K562 (cell line): Measurements from ENCODE around the gene COASY. TPM values are rescaled to one million over a fixed set of nuclear protein-coding genes. Genes with fewer than 3 reads are reported as not detected.
A peak's percentile ranks its signal among the peaks of the same experiment; 100 is the strongest.

ENCODE experiments used
- EP400 ChIP-seq: fragments of 450-650 bp; IDR thresholded peaks from 2 replicates; pipeline ENCODE4 v1.6.1; 2017; ENCODE audit warnings: antibody characterized with exemption, mild to moderate bottlenecking, moderate library complexity
- HMG20B ChIP-seq: fragments of 250-450 bp; sonication (Bioruptor Pico); IDR thresholded peaks from 2 replicates; pipeline ENCODE4 v1.5.0; 2021; ENCODE audit warnings: mild to moderate bottlenecking
- HSF4 ChIP-seq: fragments of 250-450 bp; sonication (Bioruptor Pico); IDR thresholded peaks from 2 replicates; pipeline ENCODE4 v2.1.2; 2022; ENCODE audit warnings: mild to moderate bottlenecking, moderate library complexity, borderline replicate concordance
- KLF13 ChIP-seq: fragments of 450-650 bp; IDR thresholded peaks from 2 replicates; pipeline ENCODE4 v1.6.1; 2016; ENCODE audit warnings: missing genetic modification characterization, low read depth, mild to moderate bottlenecking, missing compliant biosample characterization, moderate library complexity, borderline replicate concordance
- MEF2A ChIP-seq: IDR thresholded peaks from 2 replicates; pipeline ENCODE4 v1.6.1; 2011; ENCODE audit warnings: low read depth, mild to moderate bottlenecking, low read length, moderate library complexity; ENCODE audit not compliant: control insufficient read depth
- MITF ChIP-seq: IDR thresholded peaks from 2 replicates; pipeline ENCODE4 v1.6.1; 2014; ENCODE audit warnings: antibody characterized with exemption
- MTA1 ChIP-seq: fragments of 450-650 bp; IDR thresholded peaks from 2 replicates; pipeline ENCODE4 v1.6.1; 2017; ENCODE audit warnings: borderline replicate concordance
- MTA3 ChIP-seq: fragments of 450-650 bp; formaldehyde crosslinking; IDR thresholded peaks from 2 replicates; pipeline ENCODE4 v1.6.1; 2017; ENCODE audit warnings: mild to moderate bottlenecking, borderline replicate concordance
- NFXL1 ChIP-seq: fragments of 450-650 bp; formaldehyde crosslinking; IDR thresholded peaks from 2 replicates; pipeline ENCODE4 v1.4.0; 2021; ENCODE audit warnings: mild to moderate bottlenecking
- PTRF ChIP-seq: fragments of 450-650 bp; IDR thresholded peaks from 2 replicates; pipeline ENCODE4 v1.6.1; 2016; ENCODE audit warnings: mild to moderate bottlenecking, missing genetic modification characterization, missing compliant biosample characterization
- PURB ChIP-seq: sonication (generic); formaldehyde crosslinking; IDR thresholded peaks from 2 replicates; pipeline ENCODE4 v1.9.0; 2021; ENCODE audit warnings: low read depth, mild to moderate bottlenecking, missing genetic modification reagents
- REST ChIP-seq, 2 experiments: fragments of 450-650 bp; formaldehyde crosslinking in 1 of 2; IDR thresholded peaks; 2 replicates each; pipeline versions ENCODE4 v1.4.0 to v1.6.1; 2014 to 2020; ENCODE audit warnings: mild to moderate bottlenecking in 2 of 2, borderline replicate concordance in 1 of 2, low read depth in 1 of 2
- SRF ChIP-seq, 2 experiments: fragments of 250-450, 450-650 bp in 1 of 2; sonication (Bioruptor Pico) in 1 of 2; sonication (generic) in 1 of 2; formaldehyde crosslinking; IDR thresholded peaks; 2 replicates each; pipeline versions ENCODE4 v1.5.0 to v1.5.1; 2020 to 2022; ENCODE audit warnings: mild to moderate bottlenecking in 1 of 2, missing genetic modification reagents in 1 of 2
- USF1 ChIP-seq: sonication (generic); formaldehyde crosslinking; IDR thresholded peaks from 2 replicates; pipeline ENCODE4 v1.9.0; 2022; ENCODE audit warnings: mild to moderate bottlenecking, missing genetic modification reagents
- YBX1 ChIP-seq: fragments of 450-650 bp; IDR thresholded peaks from 2 replicates; pipeline ENCODE4 v1.7.1; 2016; ENCODE audit warnings: mild to moderate bottlenecking
- ZNF140 ChIP-seq: fragments of 250-450 bp; sonication (Bioruptor Pico); IDR thresholded peaks from 2 replicates; pipeline ENCODE4 v1.8.0; 2021; ENCODE audit warnings: moderate library complexity, mild to moderate bottlenecking, inconsistent platforms
- ZNF449 ChIP-seq: fragments of 250-450 bp; sonication (Bioruptor Pico); IDR thresholded peaks from 2 replicates; pipeline ENCODE4 v1.8.0; 2022; ENCODE audit warnings: moderate library complexity, mild to moderate bottlenecking, inconsistent platforms
- ZNF77 ChIP-seq: fragments of 250-450 bp; sonication (Bioruptor Pico); IDR thresholded peaks from 2 replicates; pipeline ENCODE4 v1.5.0; 2020
- polyA plus RNA-seq, 8 experiments: library from polyadenylated mRNA; depleted of rRNA in 4 of 8; stranded (reverse) in 5 of 8; unstranded in 3 of 8; fragments of >200 nt; fragmentation: Nextera tagmentation in 2 of 8; fragmentation: Illumina TruSeq in 1 of 8; extraction: Ambion mirVana in 2 of 8; extraction: Trizol in 1 of 8; gene quantifications; 2 replicates each; pipeline versions ENCODE4 v1.2.1 to v1.2.3, GENCODE V29; 2011 to 2014; ENCODE audit warnings: inconsistent platforms in 1 of 8, missing spikeins in 1 of 8
- total RNA-seq, 7 experiments: library from RNA; depleted of rRNA in 6 of 7; stranded (reverse); fragments of >200 nt in 6 of 7; fragmentation: Illumina TruSeq in 2 of 7; extraction: Trizol in 2 of 7; gene quantifications; 2 replicates each; pipeline versions ENCODE4 v1.2.1 to v1.2.3, GENCODE V29; 2011 to 2021; ENCODE audit warnings: low replicate concordance in 1 of 7

Gene COASY
- total and polyA plus RNA-seq, 9 of the 15 experiments (the other 6 are each of a cell fraction or from before 2014, with no cell fraction given): 25.4 to 175 (median 62.3) TPM

- TF ChIP-seq PTRF (tag) (no peak), SRF (CRISPR knock-in tag; IDR thresholded peaks at IDR 0.05) (peak in 1 of 2 experiments; percentile 32; a peak in 1 of 4 replicates), NFXL1 (CRISPR knock-in tag) (no peak), PURB (CRISPR knock-in tag) (no peak), MTA3 (peak; percentile 71; the same call in 1 of the 2 replicates), MEF2A (no peak), ZNF77 (no peak), HMG20B (CRISPR knock-in tag) (no peak), EP400 (no peak), MTA1 (no peak), REST (IDR thresholded peaks at IDR 0.05; ENCODE audit: borderline replicate concordance) (peak; percentile 79), REST (CRISPR knock-in tag; IDR thresholded peaks at IDR 0.05; ENCODE audit: low read depth) (no peak), KLF13 (tag) (no peak), USF1 (CRISPR knock-in tag) (no peak), YBX1 (no peak), HSF4 (CRISPR knock-in tag) (no peak), ZNF140 (no peak), MITF (peak; percentile 68; the same call in 1 of the 2 replicates), ZNF449 (CRISPR knock-in tag) (no peak)
Measured at GRCh38 chr17:42517516-42517915, 44.4 kb upstream of the COASY start (continued).
